Glomerular visceral epithelial cell (primary cell): Measurements from ENCODE around the gene UNC5CL.
"Not testable (repeated sequence)": the region's sequence is repeated elsewhere in the genome, so short reads cannot be mapped to it uniquely, and the experiment has no call there.

Experiments used
- DNase-seq: peaks from one replicate; pipeline ENCODE4 v3.0.0-alpha.2; 2016; ENCODE audit errors: extremely low spot score

UNC5CL gene

DNA sequence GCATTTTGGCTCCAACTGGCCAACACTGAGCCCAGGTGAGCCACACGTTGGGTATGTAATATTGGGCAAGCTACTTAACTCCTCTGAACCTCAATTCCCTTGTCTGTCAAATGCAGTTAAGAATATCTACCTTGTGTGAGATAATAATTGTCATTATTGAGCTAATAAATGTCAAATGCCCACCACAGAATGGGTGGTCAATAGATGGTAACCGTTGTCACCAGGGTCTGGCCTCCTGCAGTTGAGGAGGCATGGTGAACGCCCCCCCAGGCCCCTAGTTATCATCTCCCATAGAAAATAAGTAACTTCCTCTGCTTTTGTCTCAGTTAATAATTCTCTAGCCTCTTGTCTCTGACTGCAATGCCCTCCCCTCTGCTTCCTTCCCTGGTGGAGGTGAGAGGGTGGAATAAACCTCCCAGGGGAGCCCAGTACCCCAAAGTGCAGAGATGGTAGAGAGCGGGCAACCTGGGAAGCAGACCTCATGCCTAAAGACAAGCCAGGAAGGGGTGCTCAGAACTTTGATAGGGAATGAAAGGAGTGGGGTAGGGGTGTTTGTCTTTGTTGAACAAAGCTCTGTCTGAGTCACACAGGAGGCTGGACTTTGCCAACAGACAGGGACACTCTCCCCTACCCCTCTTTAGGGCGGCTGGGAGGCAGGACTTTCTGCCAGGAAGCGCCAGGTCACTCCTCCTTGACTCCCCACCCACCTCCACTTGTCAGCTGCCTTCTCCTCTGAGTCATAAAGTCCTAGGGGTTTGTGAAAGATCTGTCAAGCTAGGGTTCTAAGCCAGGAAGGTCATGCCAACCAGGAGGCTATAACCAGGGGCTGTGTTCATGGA, 1.3 kb upstream of the UNC5CL start:
- DNase-seq: peak; percentile 88

DNA sequence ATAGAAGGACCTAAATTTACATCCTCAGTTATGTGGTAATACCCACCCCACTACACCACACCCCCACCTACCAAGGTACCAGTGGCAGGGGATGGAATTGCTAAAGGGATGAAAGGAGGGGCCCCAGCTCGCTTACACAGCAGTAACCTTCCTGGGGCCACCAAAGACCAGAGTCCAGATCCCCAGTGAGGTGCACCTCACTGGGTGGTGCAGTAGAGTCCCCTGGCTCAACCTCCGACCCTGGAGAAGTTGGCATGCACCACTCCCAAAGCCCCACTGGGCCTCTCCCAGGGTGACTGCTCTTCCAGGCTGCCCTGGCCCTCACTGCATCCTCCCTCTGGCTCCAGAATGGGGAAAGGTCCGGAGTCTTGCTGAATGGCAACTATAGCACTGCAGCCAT, 816 bp downstream of the UNC5CL start:
- no peak for DNase-seq

DNA sequence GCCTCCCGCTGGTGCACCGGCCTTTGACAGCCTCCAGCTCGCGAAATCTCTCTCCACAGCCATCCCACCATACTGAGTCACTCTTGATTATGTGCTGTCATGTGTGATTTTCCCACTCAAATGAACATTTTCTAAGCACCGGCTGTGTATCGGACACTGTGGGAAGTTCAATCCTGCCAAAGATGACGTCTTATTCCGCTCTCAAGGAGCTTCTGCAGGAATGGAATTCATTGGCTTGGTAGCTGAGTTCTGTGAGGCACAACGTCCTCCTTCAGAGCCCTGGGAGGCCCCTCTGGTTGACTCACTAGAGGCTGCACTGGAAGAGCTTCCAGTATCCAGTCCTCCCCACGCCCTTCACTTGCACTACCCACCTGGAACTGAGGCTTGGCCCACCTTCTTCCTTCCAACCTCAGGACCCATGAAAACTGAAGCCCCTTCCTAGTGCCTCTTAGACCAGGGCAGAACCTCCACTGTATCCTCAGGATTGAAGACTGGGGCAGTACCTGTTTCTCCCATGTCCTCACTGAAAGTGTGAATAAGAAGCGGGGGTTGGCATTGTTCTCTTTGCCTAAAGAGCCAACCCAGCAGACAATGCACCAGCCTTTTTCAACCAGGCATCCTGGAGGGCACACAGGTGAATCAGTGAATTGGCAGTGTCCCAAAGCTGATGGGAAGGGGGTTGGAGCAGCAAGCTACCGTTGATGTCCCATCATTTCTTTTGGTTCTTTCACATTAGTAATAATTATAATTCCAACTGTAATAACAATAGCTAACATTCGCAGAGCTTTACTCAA, 1.7 kb downstream of the UNC5CL start:
- peak; percentile 65 for DNase-seq

DNA sequence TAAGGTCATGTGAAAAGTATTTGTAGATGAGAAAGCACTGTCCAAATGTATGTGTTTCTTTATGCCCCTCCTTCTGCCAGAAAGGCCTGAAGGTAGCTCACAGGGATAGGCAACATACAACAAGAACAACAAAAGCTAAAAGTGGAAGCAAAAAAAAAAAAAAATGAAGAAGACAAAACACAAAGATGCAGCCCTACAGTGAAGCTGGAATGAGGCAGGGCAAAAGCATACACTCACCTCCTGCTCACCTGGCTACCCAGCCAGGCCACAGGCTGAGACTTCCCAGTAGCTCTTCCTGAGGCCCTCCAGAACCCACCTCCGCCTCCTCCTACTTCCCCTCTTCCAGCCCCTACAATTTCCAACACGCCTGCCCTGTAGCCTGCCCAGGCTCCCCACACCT, 2.4 kb downstream of the UNC5CL start:
- DNase-seq: no peak

DNA sequence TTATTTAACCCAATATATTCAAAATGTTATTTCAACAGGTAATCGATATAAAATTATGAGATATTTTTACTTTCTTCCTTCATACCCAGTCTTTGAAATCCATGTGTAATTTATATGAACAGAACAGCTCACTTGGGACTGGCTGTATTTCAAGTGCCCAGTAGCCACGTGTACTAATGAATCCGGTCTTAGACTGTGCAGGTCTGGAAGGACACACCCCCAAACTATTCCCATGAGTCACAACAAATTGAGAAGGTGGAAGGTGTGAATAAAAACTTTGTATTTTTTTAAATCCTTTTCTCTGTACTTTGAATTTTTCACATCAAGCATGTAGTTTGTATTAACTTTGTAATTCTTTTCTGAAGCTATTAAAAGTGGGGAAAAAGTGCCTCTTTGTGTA, 2.8 kb downstream of the UNC5CL start:
- peak; percentile 31 for DNase-seq

DNA sequence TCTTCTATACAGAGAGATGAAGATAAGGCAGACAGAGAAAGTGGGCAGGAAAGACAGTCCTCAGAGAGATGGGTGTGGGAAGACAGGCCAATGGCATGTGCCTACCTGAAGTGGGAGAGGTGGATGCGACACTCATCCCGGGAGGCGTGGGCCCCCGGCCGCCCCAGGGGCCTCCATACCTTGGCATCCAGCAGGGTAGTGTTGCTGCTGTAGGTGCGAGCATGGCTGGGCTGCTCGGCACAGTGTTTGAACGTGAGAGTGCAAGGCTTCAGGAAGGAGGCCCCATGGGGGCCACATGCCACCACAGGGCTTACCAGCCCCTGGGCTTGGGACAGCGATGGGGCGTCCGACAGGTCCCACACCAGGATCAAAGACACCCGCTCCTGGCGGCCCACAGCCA, 5.2 kb downstream of the UNC5CL start:
- DNase-seq: no peak

DNA sequence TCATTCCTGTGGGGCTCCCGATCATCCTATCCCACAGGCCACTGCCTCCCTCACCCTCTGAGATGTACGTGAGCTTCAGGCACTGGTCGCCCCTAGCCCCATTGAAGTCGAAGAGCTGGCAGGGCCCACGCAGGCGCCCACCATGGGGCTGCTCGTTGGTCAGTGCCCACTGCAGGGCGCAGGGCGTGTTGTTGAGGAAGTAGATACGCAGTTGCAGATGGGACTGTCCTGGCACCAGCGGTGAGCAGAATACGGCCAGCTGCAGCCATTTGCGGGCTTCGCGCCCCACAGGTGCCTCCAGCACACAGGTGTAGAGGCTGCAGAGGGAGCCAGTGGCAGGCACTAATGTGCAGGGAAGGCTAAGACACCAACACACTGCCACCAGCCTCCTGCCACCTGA, 6.2 kb downstream of the UNC5CL start:
- no peak for DNase-seq

DNA sequence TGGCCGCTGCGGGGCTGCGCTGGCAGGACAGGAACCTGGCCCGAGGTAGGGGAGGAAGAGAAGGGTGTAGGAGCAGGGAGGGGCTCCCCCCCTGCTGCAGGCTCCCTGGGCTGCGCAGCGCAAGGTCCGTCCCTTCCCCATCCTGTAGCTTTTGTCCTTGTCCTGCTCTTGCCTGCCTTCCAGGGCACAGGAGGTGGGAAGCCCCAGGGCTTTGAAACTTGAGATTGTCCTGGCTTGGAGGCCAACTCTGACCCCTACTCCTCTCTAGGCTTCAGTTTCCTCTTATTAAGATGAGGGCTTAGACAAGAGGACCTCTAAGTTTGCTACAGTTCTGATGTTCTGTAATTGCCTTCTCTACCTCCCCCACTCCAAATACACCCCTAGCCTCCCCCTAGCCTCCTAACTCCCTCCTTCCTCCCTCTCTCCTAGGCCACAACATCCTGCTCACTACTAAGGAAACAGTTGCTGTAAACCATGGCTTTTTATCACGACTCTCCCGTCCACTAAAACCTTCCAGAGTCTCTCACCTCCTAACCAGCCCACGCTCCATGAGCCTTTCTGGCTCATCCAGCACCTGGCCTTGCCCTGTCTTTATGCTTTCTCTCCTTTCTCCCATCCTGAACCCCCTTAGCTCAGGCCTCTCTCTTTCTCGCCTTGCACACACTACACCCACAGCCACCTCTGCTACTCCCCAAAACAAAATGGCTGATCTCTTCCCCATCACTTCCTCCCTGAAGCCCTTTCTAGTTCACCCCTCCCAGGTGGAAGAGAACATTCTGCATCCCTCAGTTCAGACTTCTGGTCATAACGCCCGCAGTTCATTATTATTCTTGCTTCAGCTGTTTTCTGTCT, 10.2 kb downstream of the UNC5CL start:
- DNase-seq: no peak

DNA sequence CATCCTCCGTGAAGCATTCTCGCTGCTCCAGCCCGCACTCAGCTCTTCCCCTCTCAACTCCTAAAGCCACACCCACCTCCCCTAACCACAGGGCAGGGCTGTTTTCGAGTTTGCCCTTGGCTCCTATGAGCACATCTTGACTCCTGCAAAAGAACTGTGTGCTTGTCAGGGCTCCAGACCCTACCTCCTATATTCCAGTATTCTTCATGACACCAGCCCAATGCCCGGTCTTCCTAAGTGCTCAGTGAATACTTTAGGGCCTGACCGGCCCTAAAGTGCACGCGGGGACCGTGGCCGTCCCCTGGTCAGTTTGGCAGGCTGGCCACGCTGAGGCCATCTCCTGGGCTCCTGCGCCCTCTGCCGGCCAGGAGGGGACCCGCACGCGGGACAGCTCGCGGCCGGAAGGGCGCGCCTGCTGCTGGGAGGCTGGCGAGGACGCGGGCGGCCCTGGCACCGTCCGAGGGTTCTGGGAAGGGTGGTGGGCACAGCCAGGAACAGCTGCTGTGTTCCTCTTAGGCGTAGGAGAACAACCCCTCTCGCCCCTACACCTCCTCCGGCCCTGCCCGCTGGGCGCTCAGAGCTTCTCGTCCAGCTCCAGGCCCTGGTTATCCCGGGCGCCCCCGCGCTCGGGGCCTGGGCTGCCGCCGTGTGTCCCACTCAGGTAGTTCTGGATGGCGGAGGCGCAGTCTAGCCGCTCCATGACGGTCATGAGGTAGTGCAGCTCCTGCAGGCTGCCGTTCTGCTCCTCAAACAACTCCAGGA, 11.0 kb downstream of the UNC5CL start:
- DNase-seq: peak; percentile 76

DNA sequence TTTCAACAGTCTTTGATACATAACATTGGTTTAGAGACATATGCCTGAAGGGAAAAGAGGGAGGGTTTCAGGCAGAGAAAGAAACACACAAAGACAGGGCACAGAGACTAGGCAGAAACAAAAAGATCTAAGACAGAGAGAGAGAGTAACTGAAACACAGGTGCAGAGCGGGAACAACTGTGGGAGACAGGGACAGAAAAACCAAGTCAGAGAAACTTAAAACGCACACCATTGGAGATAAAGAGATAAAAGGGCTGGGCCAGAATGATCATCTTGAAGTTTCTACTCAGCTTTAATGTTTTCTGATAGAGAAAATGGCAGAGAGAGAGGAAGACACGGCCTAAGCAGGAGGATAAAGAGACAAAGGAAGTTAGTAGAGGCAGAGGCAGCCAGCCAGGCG, 11.8 kb downstream of the UNC5CL start:
- no peak for DNase-seq

DNA sequence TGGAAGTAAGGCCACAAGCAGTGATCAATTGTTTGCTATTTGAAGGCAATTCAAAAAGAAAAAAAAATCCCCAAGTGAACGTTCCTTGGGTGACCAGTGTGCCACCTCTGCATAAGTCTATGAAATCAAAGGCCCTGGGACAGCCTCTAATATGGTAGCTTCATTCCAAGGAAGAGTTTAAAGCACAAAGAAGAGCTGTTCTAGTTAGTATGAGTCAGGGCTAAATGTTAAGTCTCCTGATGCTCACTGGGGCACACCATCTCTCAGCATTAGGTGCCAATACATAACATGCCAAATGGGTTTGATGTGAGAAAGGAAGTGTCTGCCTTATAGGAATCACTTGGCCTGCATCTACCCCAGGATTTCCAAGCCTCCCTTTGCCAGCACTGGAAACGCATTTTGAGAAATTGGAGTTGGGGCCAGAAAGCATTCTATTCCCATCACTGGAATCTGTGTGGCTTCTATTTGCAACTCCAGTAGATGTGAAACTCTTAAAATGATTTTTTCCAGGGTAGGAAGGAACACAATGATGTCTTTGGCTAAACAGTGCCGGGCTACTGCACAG, 13.0 kb downstream of the UNC5CL start:
- DNase-seq: no peak

DNA sequence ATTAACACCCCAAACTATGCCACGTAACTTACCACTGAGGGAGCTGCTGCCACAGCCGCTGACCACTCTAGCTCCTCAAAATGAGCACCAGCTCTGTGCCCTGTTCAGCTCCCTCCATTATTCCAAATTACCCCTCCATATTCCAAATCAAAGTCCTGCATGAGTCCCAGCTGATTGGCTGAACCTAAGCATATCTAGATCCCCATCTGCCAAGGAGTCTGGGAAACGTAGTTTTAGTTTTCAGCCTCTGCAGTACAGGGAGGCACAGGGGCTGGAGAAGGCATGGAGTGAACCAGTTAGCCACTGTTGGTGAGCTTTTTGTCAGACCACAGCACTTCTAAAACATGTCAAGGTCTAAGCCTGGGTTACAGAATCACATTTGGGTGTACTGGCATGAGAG, 15.9 kb downstream of the UNC5CL start:
- DNase-seq: no peak

DNA sequence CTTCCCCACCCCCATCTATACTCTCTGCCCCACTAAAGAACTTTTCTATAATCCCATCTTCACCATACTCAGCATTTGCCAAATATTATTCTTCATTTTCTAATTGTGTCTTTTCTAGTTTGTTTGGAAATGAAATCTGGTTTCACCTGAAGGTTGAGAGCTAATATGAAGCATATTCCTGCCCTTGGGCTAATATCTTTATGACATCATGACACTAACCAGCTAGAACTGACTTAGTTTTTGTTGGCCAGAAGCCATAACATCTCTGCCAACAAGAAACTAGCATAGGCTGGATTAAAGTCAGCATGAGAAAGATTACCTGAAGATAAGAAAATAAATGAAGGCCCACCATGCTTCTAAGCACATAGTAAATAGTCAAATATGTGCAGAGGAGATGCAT, 16.7 kb downstream of the UNC5CL start:
- peak; percentile 36 for DNase-seq

DNA sequence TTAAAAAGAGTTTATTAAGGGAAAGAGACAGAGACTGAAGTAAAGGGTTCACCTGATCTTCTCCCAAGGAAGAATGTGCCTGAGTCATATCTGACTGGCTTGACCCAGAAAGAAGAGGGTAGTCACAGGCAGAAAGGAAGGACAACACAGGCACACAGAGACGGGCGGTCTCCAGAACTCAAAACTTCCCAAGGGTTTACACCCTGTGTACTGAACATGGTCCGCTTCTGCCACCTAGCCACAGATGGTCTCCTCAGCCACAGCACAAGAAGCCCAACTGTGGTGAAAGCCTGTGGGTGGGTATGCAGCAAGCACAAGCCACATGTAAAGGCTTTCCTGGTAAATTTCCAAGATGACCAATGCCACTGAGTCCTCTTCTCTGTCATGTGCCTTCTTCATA, 17.2 kb downstream of the UNC5CL start:
- peak; percentile 69 for DNase-seq

DNA sequence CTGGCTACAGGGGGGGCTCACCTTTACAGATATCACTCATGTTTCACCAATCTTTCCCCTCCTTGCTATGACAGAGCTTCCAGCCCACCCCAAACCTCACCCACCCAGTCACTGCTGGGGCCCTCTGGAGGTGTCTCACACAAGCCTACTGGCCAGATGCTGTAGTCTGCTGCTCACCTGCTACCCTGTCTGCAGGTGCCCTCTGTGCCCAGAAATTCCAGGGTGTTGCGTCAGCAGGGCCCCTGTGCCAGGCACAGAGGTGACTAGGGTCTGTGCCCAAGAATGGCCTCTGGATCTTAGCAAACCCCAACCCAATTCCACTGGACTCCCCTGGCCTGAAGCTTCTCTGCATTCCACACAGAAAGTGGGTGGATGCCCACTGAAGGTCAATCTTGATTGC, 21.4 kb downstream of the UNC5CL start:
- no peak for DNase-seq

DNA sequence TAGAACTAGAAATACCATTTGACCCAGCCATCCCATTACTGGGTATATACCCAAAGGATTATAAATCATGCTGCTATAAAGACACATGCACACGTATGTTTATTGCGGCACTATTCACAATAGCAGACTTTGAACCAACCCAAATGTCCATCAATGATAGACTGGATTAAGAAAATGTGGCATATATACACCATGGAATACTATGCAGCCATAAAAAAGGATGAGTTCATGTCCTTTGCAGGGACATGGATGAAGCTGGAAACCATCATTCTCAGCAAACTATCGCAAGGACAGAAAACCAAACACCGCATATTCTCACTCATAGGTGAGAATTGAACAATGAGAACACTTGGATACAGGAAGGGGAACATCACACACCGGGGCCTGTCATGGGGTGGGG, 23.2 kb downstream of the UNC5CL start:
- not testable (repeated sequence) for DNase-seq

DNA sequence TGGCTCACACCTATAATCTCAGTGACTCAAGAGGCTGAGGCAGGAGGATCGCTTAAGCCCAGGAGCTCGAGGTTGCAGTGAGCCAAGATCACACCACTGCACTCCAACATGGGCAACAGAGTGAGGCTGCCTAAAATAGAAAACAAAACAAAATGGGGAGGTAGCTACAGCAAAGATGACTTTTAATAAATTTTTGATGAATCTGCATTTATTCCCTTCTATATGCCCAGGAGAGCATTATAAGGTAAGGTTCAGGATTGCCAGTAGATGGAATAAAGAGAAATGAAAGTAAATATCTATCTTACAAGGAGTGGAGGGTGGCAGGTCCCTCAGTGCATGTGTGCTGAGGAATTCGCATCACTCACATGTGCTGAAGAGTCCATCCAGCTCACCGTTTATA, 24.2 kb downstream of the UNC5CL start:
- no peak for DNase-seq

DNA sequence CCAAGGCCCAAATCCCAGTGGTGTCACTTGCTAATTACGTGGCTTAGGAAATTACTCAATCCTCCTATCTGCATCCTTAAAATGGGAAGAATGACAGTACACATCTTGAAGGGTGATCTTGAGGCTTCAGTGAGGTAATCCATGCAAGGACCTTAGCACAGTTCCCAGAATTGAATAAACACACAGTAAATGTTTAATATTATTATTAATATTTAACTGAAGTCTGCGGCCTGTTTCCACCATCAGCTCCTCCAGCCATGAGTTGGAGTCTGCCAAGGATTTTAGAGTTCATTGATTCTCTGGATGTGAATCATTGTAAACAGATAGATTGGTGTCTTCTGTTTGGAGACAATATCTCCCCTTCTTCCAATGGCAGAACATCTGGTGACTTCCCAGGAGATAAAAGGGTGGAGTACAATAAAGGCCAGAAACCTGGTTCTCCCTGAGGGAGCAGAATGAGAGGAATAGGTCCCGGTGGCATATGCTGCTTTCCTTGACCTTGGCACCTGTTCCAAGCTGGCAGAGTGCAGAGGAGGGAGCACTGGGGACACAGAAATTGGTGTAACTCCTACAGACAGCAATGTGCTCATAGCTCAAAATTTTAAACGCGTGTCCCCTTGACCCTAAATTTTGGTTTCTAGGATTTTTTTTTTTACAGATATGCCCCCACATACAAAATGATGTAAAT, 25.4 kb downstream of the UNC5CL start:
- DNase-seq: peak; percentile 81

DNA sequence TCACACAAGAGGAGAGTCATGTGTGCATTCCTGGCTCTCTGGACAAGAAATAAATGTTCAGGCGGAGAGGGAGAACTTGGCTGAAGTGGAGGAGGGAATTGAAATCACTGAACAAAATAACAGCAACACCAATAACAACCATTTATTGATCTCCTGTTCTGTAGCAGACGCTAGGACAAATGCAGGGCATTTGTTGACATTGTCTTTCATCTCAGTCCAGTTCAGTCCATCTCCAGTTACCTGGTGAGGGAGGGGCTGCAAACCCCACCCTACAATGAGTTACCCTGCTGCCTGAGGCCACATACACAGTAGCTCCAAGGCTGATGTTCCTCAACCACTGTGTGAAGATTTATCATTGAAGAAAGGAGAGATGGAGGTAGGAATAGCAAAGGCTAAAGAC, 27.3 kb downstream of the UNC5CL start:
- DNase-seq: no peak

DNA sequence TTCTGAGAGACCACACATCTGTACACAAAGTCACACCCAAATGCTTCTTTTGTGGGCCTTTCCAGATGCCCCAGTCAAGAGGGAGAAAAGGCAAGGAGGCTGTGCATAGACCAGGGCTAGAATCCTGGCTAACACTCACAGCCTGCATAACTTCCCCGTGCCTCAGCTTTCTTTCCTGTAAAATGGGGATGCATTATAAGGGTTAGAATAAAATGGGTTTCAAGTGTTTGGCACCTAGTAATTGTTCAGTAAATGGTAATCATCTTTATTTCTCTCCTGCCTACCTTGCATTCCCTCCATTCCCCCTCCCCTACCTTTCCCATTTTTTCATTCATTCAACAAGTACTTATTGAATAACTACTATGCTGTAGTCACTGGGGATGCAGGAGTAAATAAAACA, 29.4 kb downstream of the UNC5CL start:
- DNase-seq: no peak

DNA sequence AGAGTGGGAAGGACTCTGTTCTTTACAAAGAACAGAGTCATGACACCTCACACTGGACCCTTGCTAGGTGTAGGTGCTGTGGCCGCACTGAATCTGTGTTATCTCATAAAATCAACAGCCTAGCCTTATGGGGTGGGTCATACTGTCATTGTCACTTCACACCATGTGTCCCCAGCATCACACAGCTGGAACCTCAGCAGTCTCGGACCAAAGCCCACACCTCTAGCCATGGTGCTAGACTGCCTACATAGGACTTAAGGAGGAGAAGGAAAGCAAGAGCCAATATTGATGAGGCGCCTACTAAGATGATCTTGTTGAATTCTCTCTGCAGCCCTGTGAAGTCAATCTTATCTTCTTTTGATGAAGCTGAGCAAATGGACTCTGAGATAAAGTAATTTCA, 31.0 kb downstream of the UNC5CL start:
- DNase-seq: no peak
